ENCODE data around the gene TRAPPC12.

- TF ChIP-seq CTCF (IDR thresholded peaks at IDR 0.05) (no peak), EP300 (IDR thresholded peaks at IDR 0.05) (no peak), POLR2AphosphoS5 (IDR thresholded peaks at IDR 0.05) (no peak), POLR2A (IDR thresholded peaks at IDR 0.05) (no peak)
Measured at GRCh38 chr2:3387011-3387410, 7.5 kb downstream of the TRAPPC12 start.
